BLaER1 (cell line): ENCODE results near the gene SATB1.
A peak's percentile ranks its signal among the peaks of the same experiment; 100 is the strongest.

Experiments
- H3K27ac ChIP-seq: shearing (Covaris generic); formaldehyde crosslinking; 2 replicates; pipeline ENCODE4 v1.8.1; 2022
- H3K27me3 ChIP-seq: shearing (Covaris generic); formaldehyde crosslinking; 2 replicates; pipeline ENCODE4 v1.8.1; 2022
- H3K36me3 ChIP-seq: shearing (Covaris generic); formaldehyde crosslinking; 2 replicates; pipeline ENCODE4 v1.8.1; 2022
- H3K4me1 ChIP-seq: shearing (Covaris generic); formaldehyde crosslinking; 2 replicates; pipeline ENCODE4 v1.8.1; 2022
- H3K4me2 ChIP-seq: shearing (Covaris generic); formaldehyde crosslinking; 2 replicates; pipeline ENCODE4 v1.8.1; 2022
- H3K4me3 ChIP-seq: shearing (Covaris generic); formaldehyde crosslinking; 2 replicates; pipeline ENCODE4 v1.8.1; 2022
- H3K9ac ChIP-seq: shearing (Covaris generic); formaldehyde crosslinking; 2 replicates; pipeline ENCODE4 v1.8.1; 2022
- H3K9me3 ChIP-seq: shearing (Covaris generic); formaldehyde crosslinking; 2 replicates; pipeline ENCODE4 v1.8.1; 2022
- H4K20me1 ChIP-seq: shearing (Covaris generic); formaldehyde crosslinking; 2 replicates; pipeline ENCODE4 v1.8.1; 2022
- Cebpa-rat ChIP-seq: shearing (Covaris generic); IDR thresholded peaks from 2 replicates; pipeline ENCODE4 v1.8.1; 2022

Gene SATB1

GRCh38 chr3:18389108-18389733 lies 35.9 kb downstream of the SATB1 start:
- H4K20me1 ChIP-seq: no peaks in the 10 kb centered on the region
- peaks cover 4% of the 10 kb centered on the region; the same call in 1 of the 2 replicates for H3K4me1 ChIP-seq
- peaks cover 39% of the 10 kb centered on the region for H3K36me3 ChIP-seq
- no peak overlapping the region for H3K9ac ChIP-seq
- TF ChIP-seq Cebpa-rat: no peak
- no peak overlapping the region for H3K4me3 ChIP-seq
- no peak overlapping the region for H3K4me2 ChIP-seq
- 0 out of 2 replicates have a peak overlapping the region, but pooled peaks have one; percentile 19 for H3K27ac ChIP-seq
- no peaks in the 10 kb centered on the region for H3K27me3 ChIP-seq
- no peaks in the 10 kb centered on the region for H3K9me3 ChIP-seq

- H3K4me2 ChIP-seq: no peak overlapping the region
- H3K9me3 ChIP-seq: no peaks in the 10 kb centered on the region
- peaks cover 4% of the 10 kb centered on the region; the same call in 1 of the 2 replicates for H3K4me1 ChIP-seq
- H3K27me3 ChIP-seq: no peaks in the 10 kb centered on the region
- H4K20me1 ChIP-seq: no peaks in the 10 kb centered on the region
- H3K36me3 ChIP-seq: peaks cover 40% of the 10 kb centered on the region
- no peak overlapping the region for H3K4me3 ChIP-seq
- H3K9ac ChIP-seq: no peak overlapping the region
- no peak overlapping the region for H3K27ac ChIP-seq
- TF ChIP-seq Cebpa-rat: no peak
Observed at GRCh38 chr3:18386274-18386890, 38.8 kb downstream of the SATB1 start.

DNA sequence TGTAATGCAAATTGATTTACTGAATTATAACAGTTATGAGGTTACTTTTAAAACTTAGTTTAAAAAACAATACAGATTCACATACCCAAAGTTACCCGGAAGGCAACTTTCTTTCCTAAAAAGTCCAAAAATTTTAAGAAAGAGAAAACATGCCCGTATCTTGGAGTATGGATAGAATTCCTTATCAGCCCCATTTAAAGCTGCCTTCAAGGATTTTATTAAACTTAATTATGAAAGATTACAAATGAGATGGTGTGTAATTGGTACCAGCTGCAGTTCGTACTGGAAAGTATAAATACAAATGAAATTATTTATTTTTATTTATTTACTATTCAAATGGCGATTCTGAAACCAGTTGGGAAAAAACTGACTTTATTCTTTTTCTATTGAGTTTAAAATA lies 39.4 kb downstream of the SATB1 start:
- TF ChIP-seq Cebpa-rat: no peak
- Histone ChIP-seq H3K27me3 (no peaks in the 10 kb centered on the region), H3K9me3 (no peaks in the 10 kb centered on the region), H3K9ac (no peak overlapping the region), H3K4me2 (no peak overlapping the region), H3K4me3 (no peak overlapping the region), H3K27ac (no peak overlapping the region), H3K4me1 (peaks cover 4% of the 10 kb centered on the region; the same call in 1 of the 2 replicates), H4K20me1 (no peaks in the 10 kb centered on the region), H3K36me3 (peaks cover 46% of the 10 kb centered on the region)

DNA sequence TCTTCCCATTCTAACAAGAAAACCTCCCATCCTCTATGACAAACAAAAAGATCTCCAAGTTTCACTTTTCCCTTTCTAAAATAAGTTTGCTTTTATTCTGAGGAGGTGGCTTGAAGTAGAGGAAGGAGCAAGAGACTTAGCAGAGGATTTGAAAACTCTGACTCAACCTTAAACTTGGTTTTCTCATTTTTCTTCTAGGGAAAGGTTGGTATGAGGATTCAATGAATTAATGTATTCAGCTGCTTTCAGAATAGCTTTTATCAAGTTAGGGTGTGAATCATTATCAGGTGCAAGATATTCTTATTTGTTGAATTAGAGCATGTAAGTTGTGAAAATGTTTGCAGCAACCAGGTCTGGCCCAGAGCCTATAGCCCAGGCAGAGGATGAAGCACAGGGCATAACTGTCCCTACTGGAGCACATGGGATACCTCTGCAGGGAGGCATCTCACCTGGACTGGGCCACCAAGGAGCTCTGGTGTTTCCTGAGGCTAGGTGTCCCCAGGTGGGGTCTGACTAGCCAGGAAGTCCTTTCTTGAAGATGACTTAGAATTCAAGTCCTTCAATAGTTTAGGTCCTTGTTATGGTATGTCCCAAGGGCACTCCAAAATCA lies 42.3 kb downstream of the SATB1 start:
- H3K36me3 ChIP-seq: peaks cover 65% of the 10 kb centered on the region
- TF ChIP-seq Cebpa-rat: no peak

GRCh38 chr3:18379647-18380046 lies 45.5 kb downstream of the SATB1 start:
- Histone ChIP-seq H3K27ac (no peak overlapping the region), H3K27me3 (no peaks in the 10 kb centered on the region), H3K4me2 (no peak overlapping the region), H3K36me3 (peaks cover 66% of the 10 kb centered on the region), H3K4me1 (no peaks in the 10 kb centered on the region), H4K20me1 (no peaks in the 10 kb centered on the region), H3K9ac (no peak overlapping the region), H3K9me3 (no peaks in the 10 kb centered on the region), H3K4me3 (no peak overlapping the region)
- no peak for TF ChIP-seq Cebpa-rat

More for the DNA sequence above, 42.3 kb downstream of the SATB1 start:
- H3K4me3 ChIP-seq: no peak overlapping the region
- H4K20me1 ChIP-seq: no peaks in the 10 kb centered on the region
- H3K27me3 ChIP-seq: no peaks in the 10 kb centered on the region
- H3K9me3 ChIP-seq: no peaks in the 10 kb centered on the region
- H3K4me2 ChIP-seq: no peak overlapping the region
- H3K4me1 ChIP-seq: no peaks in the 10 kb centered on the region
- H3K27ac ChIP-seq: no peak overlapping the region
- no peak overlapping the region for H3K9ac ChIP-seq

GRCh38 chr3:18378218-18378617 lies 46.9 kb downstream of the SATB1 start:
- H4K20me1 ChIP-seq: no peaks in the 10 kb centered on the region
- H3K27me3 ChIP-seq: no peaks in the 10 kb centered on the region
- H3K27ac ChIP-seq: no peak overlapping the region
- H3K4me1 ChIP-seq: no peaks in the 10 kb centered on the region
- no peak overlapping the region for H3K9ac ChIP-seq
- TF ChIP-seq Cebpa-rat: no peak
- peaks cover 77% of the 10 kb centered on the region for H3K36me3 ChIP-seq
- no peaks in the 10 kb centered on the region for H3K9me3 ChIP-seq
- no peak overlapping the region for H3K4me3 ChIP-seq
- H3K4me2 ChIP-seq: no peak overlapping the region

- no peaks in the 10 kb centered on the region for H4K20me1 ChIP-seq
- no peak overlapping the region for H3K9ac ChIP-seq
Observed at GRCh38 chr3:18376682-18377081, 48.5 kb downstream of the SATB1 start.

DNA sequence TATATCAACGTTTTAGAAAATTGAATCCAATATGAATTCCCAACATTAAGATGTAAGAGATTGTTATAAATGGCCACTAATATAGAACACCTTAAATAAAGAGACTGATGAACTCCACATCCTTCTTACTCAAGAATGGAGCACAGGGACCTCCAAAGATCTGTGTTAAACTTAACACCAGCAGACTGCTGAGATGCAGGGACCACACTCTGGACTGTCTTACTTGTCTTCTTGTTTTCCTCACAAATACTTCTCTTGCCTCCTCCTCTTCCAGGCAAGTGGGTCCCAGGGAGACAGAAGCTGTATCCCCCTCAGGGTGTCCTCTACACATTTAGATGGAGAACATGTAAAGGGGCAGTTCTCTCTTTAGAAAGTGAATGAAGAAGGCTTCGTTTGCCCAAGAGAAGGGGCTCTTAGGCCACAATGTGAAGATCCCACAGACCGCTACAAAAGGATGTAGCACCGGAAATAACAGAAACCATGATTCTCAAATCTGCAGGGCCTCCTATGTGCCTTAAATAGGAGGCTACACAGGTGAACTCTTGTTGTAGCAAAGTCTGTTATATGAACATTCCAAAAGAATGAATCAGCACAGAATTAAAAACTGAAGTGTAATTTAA lies 52.2 kb downstream of the SATB1 start:
- Histone ChIP-seq H4K20me1 (no peaks in the 10 kb centered on the region), H3K27me3 (no peaks in the 10 kb centered on the region), H3K4me1 (peaks cover 22% of the 10 kb centered on the region), H3K9ac (no peak overlapping the region), H3K4me3 (no peak overlapping the region), H3K36me3 (peaks cover 66% of the 10 kb centered on the region), H3K9me3 (no peaks in the 10 kb centered on the region), H3K27ac (0 out of 2 replicates have a peak overlapping the region, but pooled peaks have one; percentile 2), H3K4me2 (no peak overlapping the region)
- no peak for TF ChIP-seq Cebpa-rat

More at GRCh38 chr3:18376682-18377081, 48.5 kb downstream of the SATB1 start:
- H3K4me1 ChIP-seq: no peaks in the 10 kb centered on the region
- no peaks in the 10 kb centered on the region for H3K27me3 ChIP-seq
- H3K27ac ChIP-seq: no peak overlapping the region
- H3K4me2 ChIP-seq: no peak overlapping the region
- H3K9me3 ChIP-seq: no peaks in the 10 kb centered on the region
- peaks cover 81% of the 10 kb centered on the region for H3K36me3 ChIP-seq
- H3K4me3 ChIP-seq: no peak overlapping the region
- TF ChIP-seq Cebpa-rat: no peak

- no peak overlapping the region for H3K4me3 ChIP-seq
Observed at GRCh38 chr3:18370672-18371071, 54.5 kb downstream of the SATB1 start.

More at GRCh38 chr3:18370672-18371071, 54.5 kb downstream of the SATB1 start:
- peak overlapping the region; percentile 66 for H3K4me2 ChIP-seq
- no peak for TF ChIP-seq Cebpa-rat
- no peak overlapping the region for H3K9ac ChIP-seq
- H3K4me1 ChIP-seq: peaks cover 22% of the 10 kb centered on the region
- no peaks in the 10 kb centered on the region for H3K27me3 ChIP-seq
- H4K20me1 ChIP-seq: no peaks in the 10 kb centered on the region
- H3K27ac ChIP-seq: peak overlapping the region; percentile 24; the same call in 1 of the 2 replicates
- H3K36me3 ChIP-seq: peaks cover 71% of the 10 kb centered on the region
- no peaks in the 10 kb centered on the region for H3K9me3 ChIP-seq
